HEK293T (cell line): ENCODE measurements around the gene CFAP97D2.

Source experiments
- ARNT ChIP-seq: fragments of 450-650 bp; IDR thresholded peaks from 2 replicates; pipeline ENCODE4 v1.6.1; 2017; ENCODE audit warnings: mild to moderate bottlenecking
- BHLHE40 ChIP-seq: fragments of 450-650 bp; IDR thresholded peaks from 2 replicates; pipeline ENCODE4 v1.6.1; 2016; ENCODE audit warnings: mild to moderate bottlenecking, moderate library complexity, borderline replicate concordance
- FOXA1 ChIP-seq: fragments of 450-650 bp; IDR thresholded peaks from 2 replicates; pipeline ENCODE4 v1.6.1; 2016; ENCODE audit warnings: mild to moderate bottlenecking
- FOXK2 ChIP-seq: fragments of 450-650 bp; IDR thresholded peaks from 2 replicates; pipeline ENCODE4 v1.6.1; 2016; ENCODE audit warnings: mild to moderate bottlenecking
- HDGF ChIP-seq: fragments of 450-650 bp; IDR thresholded peaks from 2 replicates; pipeline ENCODE4 v1.6.1; 2017; ENCODE audit warnings: antibody characterized with exemption, borderline replicate concordance
- LEF1 ChIP-seq: fragments of 450-650 bp; IDR thresholded peaks from 2 replicates; pipeline ENCODE4 v1.6.1; 2017; ENCODE audit warnings: mild to moderate bottlenecking, borderline replicate concordance
- NFRKB ChIP-seq: fragments of 450-650 bp; IDR thresholded peaks from 2 replicates; pipeline ENCODE4 v1.6.1; 2016; ENCODE audit warnings: mild to moderate bottlenecking, moderate library complexity
- SP1 ChIP-seq: fragments of 450-650 bp; IDR thresholded peaks from 2 replicates; pipeline ENCODE4 v1.6.1; 2017
- SUZ12 ChIP-seq: fragments of 450-650 bp; IDR thresholded peaks from 2 replicates; pipeline ENCODE4 v1.6.1; 2016; ENCODE audit warnings: mild to moderate bottlenecking

DNA sequence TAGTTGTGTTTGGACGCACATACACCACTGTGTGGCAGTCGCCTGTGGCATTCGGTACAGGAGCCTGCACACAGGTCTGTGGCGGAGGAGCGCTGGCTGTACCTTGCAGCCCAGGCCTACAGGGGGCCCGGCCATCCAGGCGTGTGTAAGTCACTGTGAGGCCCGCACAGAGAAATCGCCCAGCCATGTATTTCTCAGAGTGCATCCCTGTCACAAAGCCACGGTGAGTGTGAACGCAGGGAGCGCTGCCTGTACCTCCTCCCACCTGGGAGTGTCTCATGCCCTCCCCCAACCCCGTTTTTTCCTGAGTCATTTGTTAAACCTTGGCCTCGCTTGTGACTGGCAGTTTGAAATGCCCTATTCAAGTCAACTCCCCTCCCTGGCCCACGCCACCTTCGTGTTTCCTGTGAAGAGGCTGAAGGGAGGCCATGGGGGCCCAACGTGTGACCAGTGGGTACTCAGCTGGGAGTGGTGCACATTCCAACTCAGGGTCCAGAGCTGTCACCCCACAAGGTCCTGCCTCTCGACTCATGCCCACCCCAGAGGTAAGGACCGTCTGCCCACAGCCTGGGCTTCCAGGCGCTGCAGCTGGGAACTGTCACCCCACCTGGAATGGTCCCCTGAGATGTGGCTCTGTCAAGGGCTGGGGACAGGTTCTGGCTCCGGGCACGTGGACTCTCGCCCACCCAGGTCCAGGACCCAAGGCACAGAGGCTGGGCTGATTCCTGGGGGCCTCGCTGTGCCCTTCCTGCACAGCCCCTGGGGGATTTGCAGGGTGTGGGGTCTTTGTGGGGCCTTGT is 35.1 kb upstream of the CFAP97D2 start:
- no peak for TF ChIP-seq ARNT
- no peak for TF ChIP-seq BHLHE40
- no peak for TF ChIP-seq SUZ12
- TF ChIP-seq SP1, result no peak
- TF ChIP-seq NFRKB, result no peak
- no peak for TF ChIP-seq FOXA1
- TF ChIP-seq LEF1, result no peak
- TF ChIP-seq HDGF, result no peak
- TF ChIP-seq FOXK2, result no peak
